GM23338 (cell line): ENCODE results near the gene TAOK3. TPM values are rescaled to one million over a fixed set of nuclear protein-coding genes. Genes with fewer than 3 reads are reported as not detected.

Experiments used
- CREB1 ChIP-seq: fragments of 250-450 bp; sonication (Bioruptor Pico); IDR thresholded peaks from 2 replicates; pipeline ENCODE4 v1.5.0; 2020; ENCODE audit warnings: low read depth, mild to moderate bottlenecking, moderate library complexity
- ETS1 ChIP-seq: IDR thresholded peaks from 2 replicates; pipeline ENCODE4 v1.6.1; 2016; ENCODE audit warnings: antibody characterized with exemption
- EZH2 ChIP-seq: fragments of 200-600 bp; sonication (generic); IDR thresholded peaks from one replicate; pipeline ENCODE4 v1.8.0; 2017; ENCODE audit warnings: antibody characterized with exemption, mild to moderate bottlenecking, low read depth; ENCODE audit not compliant: unreplicated experiment
- EZH2phosphoT487 ChIP-seq: fragments of 200-600 bp; sonication (generic); IDR thresholded peaks from one replicate; pipeline ENCODE4 v1.8.1; 2018; ENCODE audit warnings: antibody characterized with exemption; ENCODE audit not compliant: unreplicated experiment
- NANOG ChIP-seq: IDR thresholded peaks from 2 replicates; pipeline ENCODE4 v1.6.1; 2016; ENCODE audit warnings: antibody characterized with exemption, borderline replicate concordance
- STAT1 ChIP-seq: IDR thresholded peaks from one replicate; pipeline ENCODE4 v1.6.1; 2016; ENCODE audit warnings: antibody characterized with exemption; ENCODE audit not compliant: unreplicated experiment
- ZNF114 ChIP-seq: fragments of 250-450 bp; sonication (Bioruptor Pico); IDR thresholded peaks from 2 replicates; pipeline ENCODE4 v1.5.0; 2020; ENCODE audit warnings: mild to moderate bottlenecking, moderate library complexity
- polyA plus RNA-seq: library from polyadenylated mRNA; unstranded; fragments of >200 nt; fragmentation: Nextera tagmentation; extraction: Ambion mirVana; gene quantifications from 2 replicates; pipeline ENCODE4 v1.2.1, GENCODE V29; 2016
- total RNA-seq: library from RNA; depleted of rRNA; stranded (reverse); fragments of >200 nt; shearing (Covaris generic); gene quantifications from 2 replicates; pipeline ENCODE4 v1.2.3, GENCODE V29; 2014
- TF ChIP-seq, protein P1 (sequence below): fragments of 250-450 bp; sonication (Bioruptor Pico); IDR thresholded peaks from 2 replicates; pipeline ENCODE4 v1.5.0; 2020; ENCODE audit warnings: mild to moderate bottlenecking, moderate library complexity
- TF ChIP-seq, protein P2 (sequence below), 2 experiments: fragments of 200-600 bp in 1 of 2; sonication (generic) in 1 of 2; conservative IDR thresholded peaks; 2 replicates each; pipeline versions ENCODE4 v1.5.1 to v1.6.1; 2016 to 2017; ENCODE audit warnings: antibody characterized with exemption in 2 of 2, low read depth in 2 of 2, mild to moderate bottlenecking in 2 of 2, moderate library complexity in 1 of 2

The TAOK3 gene
- total and polyA plus RNA-seq, 2 experiments from 2014 or later = 7.6 to 20.4 TPM

DNA sequence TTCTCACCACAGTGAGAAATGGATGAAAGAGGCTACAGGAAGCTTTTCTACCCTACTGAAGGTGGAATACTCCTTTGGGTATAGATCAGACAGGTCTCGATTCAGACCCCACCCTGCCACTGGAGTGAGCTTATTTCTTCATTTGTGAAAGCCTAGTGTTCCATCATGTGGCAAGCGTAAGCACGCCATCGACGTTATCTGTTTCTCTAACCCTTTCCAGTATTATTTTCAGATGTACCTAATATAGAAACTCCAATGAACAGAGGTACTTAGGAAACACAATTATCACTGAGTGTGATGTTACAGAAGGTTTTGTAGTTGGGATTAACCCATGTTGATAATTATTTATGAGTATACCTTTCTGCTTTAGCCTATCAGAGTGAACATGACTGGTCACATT, 224.4 kb downstream of the TAOK3 start (continued):
- TF ChIP-seq, protein P1, sequence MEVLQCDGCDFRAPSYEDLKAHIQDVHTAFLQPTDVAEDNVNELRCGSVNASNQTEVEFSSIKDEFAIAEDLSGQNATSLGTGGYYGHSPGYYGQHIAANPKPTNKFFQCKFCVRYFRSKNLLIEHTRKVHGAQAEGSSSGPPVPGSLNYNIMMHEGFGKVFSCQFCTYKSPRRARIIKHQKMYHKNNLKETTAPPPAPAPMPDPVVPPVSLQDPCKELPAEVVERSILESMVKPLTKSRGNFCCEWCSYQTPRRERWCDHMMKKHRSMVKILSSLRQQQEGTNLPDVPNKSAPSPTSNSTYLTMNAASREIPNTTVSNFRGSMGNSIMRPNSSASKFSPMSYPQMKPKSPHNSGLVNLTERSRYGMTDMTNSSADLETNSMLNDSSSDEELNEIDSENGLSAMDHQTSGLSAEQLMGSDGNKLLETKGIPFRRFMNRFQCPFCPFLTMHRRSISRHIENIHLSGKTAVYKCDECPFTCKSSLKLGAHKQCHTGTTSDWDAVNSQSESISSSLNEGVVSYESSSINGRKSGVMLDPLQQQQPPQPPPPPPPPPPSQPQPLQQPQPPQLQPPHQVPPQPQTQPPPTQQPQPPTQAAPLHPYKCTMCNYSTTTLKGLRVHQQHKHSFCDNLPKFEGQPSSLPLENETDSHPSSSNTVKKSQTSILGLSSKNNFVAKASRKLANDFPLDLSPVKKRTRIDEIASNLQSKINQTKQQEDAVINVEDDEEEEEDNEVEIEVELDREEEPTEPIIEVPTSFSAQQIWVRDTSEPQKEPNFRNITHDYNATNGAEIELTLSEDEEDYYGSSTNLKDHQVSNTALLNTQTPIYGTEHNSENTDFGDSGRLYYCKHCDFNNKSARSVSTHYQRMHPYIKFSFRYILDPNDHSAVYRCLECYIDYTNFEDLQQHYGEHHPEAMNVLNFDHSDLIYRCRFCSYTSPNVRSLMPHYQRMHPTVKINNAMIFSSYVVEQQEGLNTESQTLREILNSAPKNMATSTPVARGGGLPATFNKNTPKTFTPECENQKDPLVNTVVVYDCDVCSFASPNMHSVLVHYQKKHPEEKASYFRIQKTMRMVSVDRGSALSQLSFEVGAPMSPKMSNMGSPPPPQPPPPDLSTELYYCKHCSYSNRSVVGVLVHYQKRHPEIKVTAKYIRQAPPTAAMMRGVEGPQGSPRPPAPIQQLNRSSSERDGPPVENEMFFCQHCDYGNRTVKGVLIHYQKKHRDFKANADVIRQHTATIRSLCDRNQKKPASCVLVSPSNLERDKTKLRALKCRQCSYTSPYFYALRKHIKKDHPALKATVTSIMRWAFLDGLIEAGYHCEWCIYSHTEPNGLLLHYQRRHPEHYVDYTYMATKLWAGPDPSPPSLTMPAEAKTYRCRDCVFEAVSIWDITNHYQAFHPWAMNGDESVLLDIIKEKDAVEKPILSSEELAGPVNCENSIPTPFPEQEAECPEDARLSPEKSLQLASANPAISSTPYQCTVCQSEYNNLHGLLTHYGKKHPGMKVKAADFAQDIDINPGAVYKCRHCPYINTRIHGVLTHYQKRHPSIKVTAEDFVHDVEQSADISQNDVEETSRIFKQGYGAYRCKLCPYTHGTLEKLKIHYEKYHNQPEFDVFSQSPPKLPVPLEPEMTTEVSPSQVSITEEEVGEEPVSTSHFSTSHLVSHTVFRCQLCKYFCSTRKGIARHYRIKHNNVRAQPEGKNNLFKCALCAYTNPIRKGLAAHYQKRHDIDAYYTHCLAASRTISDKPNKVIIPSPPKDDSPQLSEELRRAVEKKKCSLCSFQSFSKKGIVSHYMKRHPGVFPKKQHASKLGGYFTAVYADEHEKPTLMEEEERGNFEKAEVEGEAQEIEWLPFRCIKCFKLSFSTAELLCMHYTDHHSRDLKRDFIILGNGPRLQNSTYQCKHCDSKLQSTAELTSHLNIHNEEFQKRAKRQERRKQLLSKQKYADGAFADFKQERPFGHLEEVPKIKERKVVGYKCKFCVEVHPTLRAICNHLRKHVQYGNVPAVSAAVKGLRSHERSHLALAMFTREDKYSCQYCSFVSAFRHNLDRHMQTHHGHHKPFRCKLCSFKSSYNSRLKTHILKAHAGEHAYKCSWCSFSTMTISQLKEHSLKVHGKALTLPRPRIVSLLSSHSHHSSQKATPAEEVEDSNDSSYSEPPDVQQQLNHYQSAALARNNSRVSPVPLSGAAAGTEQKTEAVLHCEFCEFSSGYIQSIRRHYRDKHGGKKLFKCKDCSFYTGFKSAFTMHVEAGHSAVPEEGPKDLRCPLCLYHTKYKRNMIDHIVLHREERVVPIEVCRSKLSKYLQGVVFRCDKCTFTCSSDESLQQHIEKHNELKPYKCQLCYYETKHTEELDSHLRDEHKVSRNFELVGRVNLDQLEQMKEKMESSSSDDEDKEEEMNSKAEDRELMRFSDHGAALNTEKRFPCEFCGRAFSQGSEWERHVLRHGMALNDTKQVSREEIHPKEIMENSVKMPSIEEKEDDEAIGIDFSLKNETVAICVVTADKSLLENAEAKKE = no peak
- TF ChIP-seq, protein P2, sequence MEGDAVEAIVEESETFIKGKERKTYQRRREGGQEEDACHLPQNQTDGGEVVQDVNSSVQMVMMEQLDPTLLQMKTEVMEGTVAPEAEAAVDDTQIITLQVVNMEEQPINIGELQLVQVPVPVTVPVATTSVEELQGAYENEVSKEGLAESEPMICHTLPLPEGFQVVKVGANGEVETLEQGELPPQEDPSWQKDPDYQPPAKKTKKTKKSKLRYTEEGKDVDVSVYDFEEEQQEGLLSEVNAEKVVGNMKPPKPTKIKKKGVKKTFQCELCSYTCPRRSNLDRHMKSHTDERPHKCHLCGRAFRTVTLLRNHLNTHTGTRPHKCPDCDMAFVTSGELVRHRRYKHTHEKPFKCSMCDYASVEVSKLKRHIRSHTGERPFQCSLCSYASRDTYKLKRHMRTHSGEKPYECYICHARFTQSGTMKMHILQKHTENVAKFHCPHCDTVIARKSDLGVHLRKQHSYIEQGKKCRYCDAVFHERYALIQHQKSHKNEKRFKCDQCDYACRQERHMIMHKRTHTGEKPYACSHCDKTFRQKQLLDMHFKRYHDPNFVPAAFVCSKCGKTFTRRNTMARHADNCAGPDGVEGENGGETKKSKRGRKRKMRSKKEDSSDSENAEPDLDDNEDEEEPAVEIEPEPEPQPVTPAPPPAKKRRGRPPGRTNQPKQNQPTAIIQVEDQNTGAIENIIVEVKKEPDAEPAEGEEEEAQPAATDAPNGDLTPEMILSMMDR (conservative IDR thresholded peaks at IDR 0.05; ENCODE audit: low read depth in 2 of 2) = no peak
- TF ChIP-seq STAT1 (no peak), CREB1 (CRISPR knock-in tag) (no peak), EZH2 (no peak), ETS1 (no peak), ZNF114 (CRISPR knock-in tag) (no peak), EZH2phosphoT487 (no peak), NANOG (no peak)
